Measurements from ENCODE around the gene TSPAN18. TPM values are rescaled to one million over a fixed set of nuclear protein-coding genes. Genes with fewer than 3 reads are reported as not detected.

The TSPAN18 gene
- 10 to 100 TPM in 4 of 5 donors, 1 to 10 TPM in 1; 9.1 to 60.3 (median 25.9) TPM for total RNA-seq
- 1 to 10 TPM; 2.1 to 6.6 (median 2.3) TPM for polyA plus RNA-seq
- long read RNA-seq, donor 1, full-length matches to known transcripts = 10 of 15 reads
- long read RNA-seq, donor 1, partial matches to known transcripts = 5 of 15 reads
- long read RNA-seq, donor 1, other reads (novel, unspliced or antisense) = 0 of 15 reads
- long read RNA-seq, donor 2, transcript TSPAN18-210 (3 exons, 700 nt) = minor isoform, 6 of 23 reads
- long read RNA-seq, donor 2, transcript TSPAN18-207 (10 exons, 3,316 nt) = major isoform, 10 of 23 reads
- long read RNA-seq, donor 2, partial matches to known transcripts = 6 of 23 reads
- long read RNA-seq, donor 2, other reads (novel, unspliced or antisense) = 0 of 23 reads
- long read RNA-seq, donor 3, partial matches to known transcripts = 6 of 10 reads
- long read RNA-seq, donor 3, other reads (novel, unspliced or antisense) = 0 of 10 reads
- long read RNA-seq, donor 4, partial matches to known transcripts = 0 of 2 reads
- long read RNA-seq, donor 4, other reads (novel, unspliced or antisense) = 0 of 2 reads
- long read RNA-seq, donor 5, transcript TSPAN18-210 (3 exons, 700 nt) = minor isoform, 7 of 111 reads
- long read RNA-seq, donor 5, transcript TSPAN18-207 (10 exons, 3,316 nt) = major isoform, 15 of 111 reads
- long read RNA-seq, donor 5, partial matches to known transcripts = 88 of 111 reads
- long read RNA-seq, donor 5, other reads (novel, unspliced or antisense) = 0 of 111 reads
- long read RNA-seq, donor 6, full-length matches to known transcripts = 16 of 21 reads
- long read RNA-seq, donor 6, partial matches to known transcripts = 5 of 21 reads
- long read RNA-seq, donor 6, other reads (novel, unspliced or antisense) = 0 of 21 reads
- long read RNA-seq, donor 7, transcript TSPAN18-207 (10 exons, 3,316 nt) = major isoform, 14 of 95 reads
- long read RNA-seq, donor 7, transcript TSPAN18-210 (3 exons, 700 nt) = minor isoform, 5 of 95 reads
- long read RNA-seq, donor 7, partial matches to known transcripts = 75 of 95 reads
- long read RNA-seq, donor 7, other reads (novel, unspliced or antisense) = 0 of 95 reads
- long read RNA-seq, donor 8, transcript TSPAN18-207 (10 exons, 3,316 nt) = major isoform, 5 of 19 reads
- long read RNA-seq, donor 8, partial matches to known transcripts = 14 of 19 reads
- long read RNA-seq, donor 8, other reads (novel, unspliced or antisense) = 0 of 19 reads
- long read RNA-seq, donor 9, partial matches to known transcripts = 130 of 139 reads
- long read RNA-seq, donor 9, other reads (novel, unspliced or antisense) = 0 of 139 reads
- long read RNA-seq, donor 10, partial matches to known transcripts = 0 of 3 reads
- long read RNA-seq, donor 10, other reads (novel, unspliced or antisense) = 0 of 3 reads

DNA sequence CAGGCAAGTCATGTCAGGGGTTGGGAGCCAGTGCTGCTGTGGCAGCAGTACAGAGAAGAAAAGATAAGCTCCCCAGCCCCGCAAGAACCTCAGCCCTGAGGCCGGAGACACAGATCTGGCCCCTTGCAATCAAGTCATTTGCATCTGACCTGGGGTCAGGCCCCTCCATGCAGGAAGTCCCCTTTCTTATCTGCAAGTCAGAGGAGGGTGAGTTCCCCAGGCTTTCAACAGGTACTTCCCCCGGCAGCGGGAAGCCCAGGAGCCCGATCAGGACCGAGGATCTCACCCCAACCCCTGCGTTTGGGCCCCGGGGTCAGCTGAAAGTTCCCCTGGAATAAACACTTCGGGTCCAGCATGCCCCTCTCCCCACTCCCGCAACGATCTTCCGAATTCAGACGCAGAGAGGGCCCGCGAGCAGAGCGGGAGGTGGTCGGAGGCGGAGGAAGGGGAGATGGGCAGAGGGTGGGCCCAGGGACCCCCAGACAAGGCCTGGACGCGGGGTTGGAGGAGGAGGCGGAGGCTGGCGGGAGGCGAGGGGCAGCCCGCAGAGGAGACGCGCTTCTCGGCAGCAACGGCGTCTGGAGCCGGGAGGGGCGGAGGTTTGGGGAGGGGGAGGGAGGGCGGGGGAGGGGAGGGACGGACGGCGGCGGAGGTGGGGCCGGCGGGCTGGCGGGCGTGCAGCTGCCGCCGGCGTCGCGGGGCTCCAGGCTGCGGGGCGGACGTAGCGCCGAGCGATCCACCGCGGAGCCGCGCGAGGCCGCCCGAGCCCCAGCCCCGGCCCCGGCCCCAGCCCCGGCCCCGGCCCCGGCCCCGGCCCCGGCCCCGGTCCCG lies at the start of gene TSPAN18:
TSPAN18 (plus strand) TSS at position 680 of the 831 bp plus-strand sequence. CDS start 179,455 bp downstream, outside the sequence.
- peak within 1 kb of the TSS; percentile 68 to 76 (median 71) for H3K4me3 ChIP-seq
- peaks cover 0 to 55% (median 35%) of the 10 kb centered on the region in 3 donors for H3K27me3 ChIP-seq
- no peaks in the 10 kb centered on the region for H3K9me3 ChIP-seq
- peaks cover 15 to 56% (median 32%) of the 10 kb centered on the region in 4 donors for H3K4me1 ChIP-seq
- peak in 1 of 2 donors; percentile 77 for DNase-seq
- TF ChIP-seq, protein P1, sequence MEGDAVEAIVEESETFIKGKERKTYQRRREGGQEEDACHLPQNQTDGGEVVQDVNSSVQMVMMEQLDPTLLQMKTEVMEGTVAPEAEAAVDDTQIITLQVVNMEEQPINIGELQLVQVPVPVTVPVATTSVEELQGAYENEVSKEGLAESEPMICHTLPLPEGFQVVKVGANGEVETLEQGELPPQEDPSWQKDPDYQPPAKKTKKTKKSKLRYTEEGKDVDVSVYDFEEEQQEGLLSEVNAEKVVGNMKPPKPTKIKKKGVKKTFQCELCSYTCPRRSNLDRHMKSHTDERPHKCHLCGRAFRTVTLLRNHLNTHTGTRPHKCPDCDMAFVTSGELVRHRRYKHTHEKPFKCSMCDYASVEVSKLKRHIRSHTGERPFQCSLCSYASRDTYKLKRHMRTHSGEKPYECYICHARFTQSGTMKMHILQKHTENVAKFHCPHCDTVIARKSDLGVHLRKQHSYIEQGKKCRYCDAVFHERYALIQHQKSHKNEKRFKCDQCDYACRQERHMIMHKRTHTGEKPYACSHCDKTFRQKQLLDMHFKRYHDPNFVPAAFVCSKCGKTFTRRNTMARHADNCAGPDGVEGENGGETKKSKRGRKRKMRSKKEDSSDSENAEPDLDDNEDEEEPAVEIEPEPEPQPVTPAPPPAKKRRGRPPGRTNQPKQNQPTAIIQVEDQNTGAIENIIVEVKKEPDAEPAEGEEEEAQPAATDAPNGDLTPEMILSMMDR (IDR thresholded peaks at IDR 0.05) = no peak
- no peak for TF ChIP-seq EP300 (IDR thresholded peaks at IDR 0.05)
- no peak for TF ChIP-seq POLR2A (IDR thresholded peaks at IDR 0.05)
- H3K27ac ChIP-seq = peak within 1 kb of the TSS; percentile 33 to 85 (median 73)
- WGBS, 5 donors = 2 to 18% (median 4%) methylated on average over 10 to 46 of the region's 67 CpGs
- intact Hi-C loops (cut with DNase I; ENCODE audit: low total_unique reads) = loop anchor here (5.0 kb wide), 1 partner anchor 181 kb away; no protein-coding TSS in a partner anchor
- no peaks in the 10 kb centered on the region for H3K36me3 ChIP-seq

DNA sequence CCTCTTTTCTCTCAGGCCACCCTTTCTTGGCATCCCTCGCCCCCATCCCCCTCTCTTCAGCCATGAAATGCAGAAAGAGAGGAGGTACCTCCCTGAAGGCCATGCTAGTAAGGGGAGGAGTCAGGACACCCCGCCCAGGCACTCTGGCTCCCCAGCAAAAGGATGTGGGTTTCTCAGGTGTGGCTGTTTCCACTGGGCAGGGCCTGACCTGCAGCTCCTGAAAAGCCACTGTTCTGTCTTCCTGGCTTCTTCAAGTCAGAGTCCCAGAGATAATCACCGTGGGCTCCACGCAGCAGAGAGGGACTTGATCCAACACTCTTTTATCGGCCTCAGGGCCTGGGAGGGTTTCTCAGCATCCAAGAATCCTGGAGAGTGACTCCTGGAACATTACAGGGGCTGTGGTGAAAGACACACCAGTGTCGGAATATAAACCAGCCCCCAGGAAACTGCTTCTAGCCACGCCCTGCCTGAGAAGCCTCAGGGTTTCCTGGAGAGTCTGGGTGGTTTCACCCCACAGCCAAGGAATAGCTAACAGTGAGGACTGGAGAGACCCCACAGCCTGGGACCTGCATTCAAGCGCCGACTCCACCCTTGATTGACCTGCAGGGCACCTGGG lies 45.7 kb upstream of the TSPAN18 start:
- H3K27me3 ChIP-seq = peaks cover 0 to 6% (median 0%) of the 10 kb centered on the region in 3 donors
- H3K27ac ChIP-seq = no peak overlapping the region
- no peaks in the 10 kb centered on the region for H3K4me1 ChIP-seq
- TF ChIP-seq EP300 (IDR thresholded peaks at IDR 0.05) = no peak
- no peak for TF ChIP-seq POLR2A (IDR thresholded peaks at IDR 0.05)
- TF ChIP-seq POLR2AphosphoS5 (IDR thresholded peaks at IDR 0.05) = no peak
- TF ChIP-seq, protein P1 (IDR thresholded peaks at IDR 0.05) = no peak
- 49 to 63% (median 54%) methylated on average over 4 to 9 of the region's 9 CpGs for WGBS, 5 donors
- intact Hi-C loops (cut with DNase I; ENCODE audit: low total_unique reads) = no loop called here
- peak in 1 of 2 donors; percentile 33 for DNase-seq
- no peak overlapping the region for H3K4me3 ChIP-seq
- no peaks in the 10 kb centered on the region for H3K9me3 ChIP-seq
- no peaks in the 10 kb centered on the region for H3K36me3 ChIP-seq

GRCh38 chr11:44681698-44682097 lies 45.1 kb upstream of the TSPAN18 start:
- H3K27ac ChIP-seq = no peak overlapping the region
- H3K36me3 ChIP-seq = no peaks in the 10 kb centered on the region
- H3K4me3 ChIP-seq = no peak overlapping the region
- intact Hi-C loops (cut with DNase I; ENCODE audit: low total_unique reads) = no loop called here
- H3K4me1 ChIP-seq = no peaks in the 10 kb centered on the region
- 74 to 89% (median 79%) methylated on average over 2 of the region's 2 CpGs for WGBS, 5 donors
- no peak for DNase-seq
- no peak for TF ChIP-seq POLR2A (IDR thresholded peaks at IDR 0.05)
- peaks cover 0 to 12% (median 0%) of the 10 kb centered on the region in 3 donors for H3K27me3 ChIP-seq
- H3K9me3 ChIP-seq = no peaks in the 10 kb centered on the region

Data from stomach (tissue), 19 donors.